ENCODE results near the gene MVD.

Gene MVD

GRCh38 chr16:88665148-88665547 lies 2.3 kb upstream of the MVD start:
- DNase-seq (ENCODE audit: insufficient read length, low spot score) (no peak), FAIRE-seq (no peak)
- TF ChIP-seq POLR2A (IDR thresholded peaks at IDR 0.05; ENCODE audit: low read depth, low read length) = no peak

- no peak for FAIRE-seq
- no peak for TF ChIP-seq POLR2A (IDR thresholded peaks at IDR 0.05; ENCODE audit: low read depth, low read length)
Measured at GRCh38 chr16:88662222-88662842, 559 bp downstream of the MVD start.

GRCh38 chr16:88661468-88661867 lies 1.4 kb downstream of the MVD start:
- TF ChIP-seq POLR2A (IDR thresholded peaks at IDR 0.05; ENCODE audit: low read depth, low read length) = no peak
- DNase-seq (ENCODE audit: insufficient read length, low spot score) = no peak
- FAIRE-seq = no peak

More at GRCh38 chr16:88662222-88662842, 559 bp downstream of the MVD start:
- DNase-seq (ENCODE audit: insufficient read length, low spot score) = no peak

GRCh38 chr16:88659160-88659559 lies 3.7 kb downstream of the MVD start:
- FAIRE-seq = no peak
- DNase-seq (ENCODE audit: insufficient read length, low spot score) = no peak
- TF ChIP-seq POLR2A (IDR thresholded peaks at IDR 0.05; ENCODE audit: low read depth, low read length) = no peak

GRCh38 chr16:88658714-88659113 lies 4.2 kb downstream of the MVD start:
- TF ChIP-seq POLR2A (IDR thresholded peaks at IDR 0.05; ENCODE audit: low read depth, low read length) = no peak
- no peak for DNase-seq (ENCODE audit: insufficient read length, low spot score)
- no peak for FAIRE-seq

- no peak for FAIRE-seq
- DNase-seq (ENCODE audit: insufficient read length, low spot score) = no peak
- TF ChIP-seq POLR2A (IDR thresholded peaks at IDR 0.05; ENCODE audit: low read depth, low read length) = no peak
Measured at GRCh38 chr16:88657371-88657770, 5.5 kb downstream of the MVD start.

- no peak for TF ChIP-seq POLR2A (IDR thresholded peaks at IDR 0.05; ENCODE audit: low read depth, low read length)
- no peak for FAIRE-seq
- DNase-seq (ENCODE audit: insufficient read length, low spot score) = no peak
Measured at GRCh38 chr16:88656291-88656980, 6.5 kb downstream of the MVD start.

GRCh38 chr16:88655733-88656281 lies 7.1 kb downstream of the MVD start:
- no peak for FAIRE-seq
- no peak for DNase-seq (ENCODE audit: insufficient read length, low spot score)
- TF ChIP-seq POLR2A (IDR thresholded peaks at IDR 0.05; ENCODE audit: low read depth, low read length) = no peak

GRCh38 chr16:88655053-88655732 lies 7.7 kb downstream of the MVD start:
- FAIRE-seq (no peak), DNase-seq (ENCODE audit: insufficient read length, low spot score) (no peak)
- no peak for TF ChIP-seq POLR2A (IDR thresholded peaks at IDR 0.05; ENCODE audit: low read depth, low read length)

- DNase-seq (ENCODE audit: insufficient read length, low spot score) = no peak
- TF ChIP-seq POLR2A (IDR thresholded peaks at IDR 0.05; ENCODE audit: low read depth, low read length) = no peak
- FAIRE-seq = no peak
Measured at GRCh38 chr16:88654363-88655052, 8.4 kb downstream of the MVD start.

- FAIRE-seq = no peak
- no peak for TF ChIP-seq POLR2A (IDR thresholded peaks at IDR 0.05; ENCODE audit: low read depth, low read length)
- no peak for DNase-seq (ENCODE audit: insufficient read length, low spot score)
Measured at GRCh38 chr16:88653596-88654362, 9.1 kb downstream of the MVD start.

GRCh38 chr16:88653101-88653500 lies 9.8 kb downstream of the MVD start:
- FAIRE-seq = no peak
- TF ChIP-seq POLR2A (IDR thresholded peaks at IDR 0.05; ENCODE audit: low read depth, low read length) = no peak

GRCh38 chr16:88652762-88653063 lies 10.2 kb downstream of the MVD start:
- no peak for TF ChIP-seq POLR2A (IDR thresholded peaks at IDR 0.05; ENCODE audit: low read depth, low read length)
- no peak for FAIRE-seq
- DNase-seq (ENCODE audit: insufficient read length, low spot score) = no peak

More at GRCh38 chr16:88653101-88653500, 9.8 kb downstream of the MVD start:
- no peak for DNase-seq (ENCODE audit: insufficient read length, low spot score)
